Measurements from ENCODE around the gene PRRX1.

GRCh38 chr1:170624146-170624545 is 39.8 kb upstream of the PRRX1 start:
- no peak for TF ChIP-seq POLR2A (IDR thresholded peaks at IDR 0.05; ENCODE audit: low read length)
- TF ChIP-seq GATA1 (IDR thresholded peaks at IDR 0.05; ENCODE audit: low read depth, low read length), result no peak

Measured in erythroblast (primary cell).